ENCODE measurements around the gene SF3A1. TPM values are rescaled to one million over a fixed set of nuclear protein-coding genes. Genes with fewer than 3 reads are reported as not detected.

Gene SF3A1
- total and polyA plus RNA-seq, 2 donors (not counting 1 experiment from before 2014, with no cell fraction given): 92.1 to 283 TPM

DNA sequence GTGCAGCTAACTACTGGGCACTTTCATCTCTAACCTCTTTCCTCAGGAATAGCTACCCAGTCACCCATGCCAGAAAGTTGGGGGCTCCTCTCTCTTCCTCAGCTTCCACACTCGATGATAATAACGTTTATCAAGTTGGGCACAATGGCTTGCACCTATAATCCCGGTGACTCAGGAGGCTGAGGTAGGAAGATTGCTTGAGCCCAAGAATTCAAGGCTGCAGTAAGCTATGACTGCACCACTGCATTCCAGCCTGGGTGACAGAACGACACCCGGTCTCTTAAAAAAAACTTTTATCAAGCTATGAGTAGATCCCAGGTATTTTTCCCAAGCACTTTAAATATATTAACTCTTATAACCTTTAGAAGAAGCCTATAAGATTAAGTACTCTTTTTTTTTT lies 2.0 kb downstream of the SF3A1 start:
- H3K9me3 Mint-ChIP-seq (ENCODE audit: insufficient read depth): no peaks in the 10 kb centered on the region
- CTCF ChIA-PET: interaction anchor here (0.6 to 12.3 kb wide), 4 partner anchors 29 to 239 kb away, joined by 3 to 169 read pairs (median 4); partner anchors contain the start of gene CASTOR1
- WGBS (ENCODE audit: insufficient coverage): 100% methylated on average over 1 of the region's 5 CpGs

DNA sequence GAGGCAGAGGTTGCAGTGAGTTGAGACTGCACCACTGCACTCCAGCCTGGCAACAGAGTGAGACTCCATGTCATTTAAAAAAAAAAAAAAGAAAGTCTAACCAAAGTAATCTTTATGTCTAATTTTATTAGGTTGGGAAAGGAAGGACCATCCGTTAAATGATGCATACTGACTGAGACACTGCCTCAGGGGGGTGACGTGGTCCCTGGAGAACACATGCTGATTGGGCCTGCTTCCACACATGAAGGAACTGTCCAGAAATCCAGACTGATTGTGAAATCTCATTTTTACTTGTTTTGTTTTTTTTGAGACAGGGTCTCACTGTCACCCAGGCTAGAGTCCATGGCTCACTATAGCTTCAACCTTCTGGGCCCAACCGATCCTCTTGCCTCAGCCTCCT lies 5.5 kb downstream of the SF3A1 start:
- Mint-ChIP-seq H3K4me1 (peaks cover 52% of the 10 kb centered on the region), H3K27me3 (no peaks in the 10 kb centered on the region), H3K27ac (no peak overlapping the region), H3K4me3 (no peak overlapping the region), H3K9me3 (ENCODE audit: insufficient read depth) (no peaks in the 10 kb centered on the region)
- no peak overlapping the region for H3K4me3 ChIP-seq (ENCODE audit: control extremely low read depth in 1 of 5, extremely low read depth in 1 of 5, insufficient read depth in 1 of 5, low read depth in 2 of 5, low read length in 4 of 5)
- no peak overlapping the region for H3K27ac ChIP-seq (ENCODE audit: low read length in 2 of 2)
- H2AFZ ChIP-seq (ENCODE audit: insufficient read depth, low read depth, low read length, poor library complexity, severe bottlenecking): no peak overlapping the region
- WGBS (ENCODE audit: insufficient coverage): 96% methylated on average over 3 of the region's 3 CpGs
- DNase-seq: no peak
- ATAC-seq (ENCODE audit: low read depth): no peak
- H3K36me3 ChIP-seq (replicated peaks in 1 of 2; ENCODE audit: control extremely low read depth in 1 of 2, control insufficient read depth in 1 of 2, extremely low read depth in 1 of 2, insufficient read depth in 2 of 2, low read length in 1 of 2): peaks cover 15 to 66% of the 10 kb centered on the region in 2 experiments
- H3K9ac ChIP-seq (ENCODE audit: low read length): no peak overlapping the region
- no peaks in the 10 kb centered on the region for H3K27me3 ChIP-seq (replicated peaks in 1 of 4; ENCODE audit: control extremely low read depth in 1 of 4, control insufficient read depth in 3 of 4, insufficient read depth in 4 of 4, low read length in 3 of 4)
- H3K9me3 ChIP-seq (ENCODE audit: control extremely low read depth in 1 of 3, control insufficient read depth in 2 of 3, insufficient read depth in 1 of 3, low read length in 2 of 3): no peaks in the 10 kb centered on the region
- H3K4me1 ChIP-seq (ENCODE audit: control insufficient read depth in 2 of 2, insufficient read depth in 2 of 2, low read length in 2 of 2): peaks cover 20 to 26% of the 10 kb centered on the region in 2 donors
- intact Hi-C loops (cut with micrococcal nuclease): no loop called here
- ChIA-PET CTCF (interaction anchor here (0.6 to 12.3 kb wide), 3 partner anchors 25 to 63 kb away, joined by 3 to 169 read pairs (median 5); partner anchors contain the start of genes CASTOR1 and TBC1D10A), POLR2A (interaction anchor here (0.7 kb wide), 1 partner anchor 24 kb away, joined by 3 read pairs; the partner anchor contains the start of gene TBC1D10A)
- H3K4me2 ChIP-seq (replicated peaks; ENCODE audit: low read depth, low read length, poor library complexity, severe bottlenecking): no peak overlapping the region
- TF ChIP-seq, protein P1, sequence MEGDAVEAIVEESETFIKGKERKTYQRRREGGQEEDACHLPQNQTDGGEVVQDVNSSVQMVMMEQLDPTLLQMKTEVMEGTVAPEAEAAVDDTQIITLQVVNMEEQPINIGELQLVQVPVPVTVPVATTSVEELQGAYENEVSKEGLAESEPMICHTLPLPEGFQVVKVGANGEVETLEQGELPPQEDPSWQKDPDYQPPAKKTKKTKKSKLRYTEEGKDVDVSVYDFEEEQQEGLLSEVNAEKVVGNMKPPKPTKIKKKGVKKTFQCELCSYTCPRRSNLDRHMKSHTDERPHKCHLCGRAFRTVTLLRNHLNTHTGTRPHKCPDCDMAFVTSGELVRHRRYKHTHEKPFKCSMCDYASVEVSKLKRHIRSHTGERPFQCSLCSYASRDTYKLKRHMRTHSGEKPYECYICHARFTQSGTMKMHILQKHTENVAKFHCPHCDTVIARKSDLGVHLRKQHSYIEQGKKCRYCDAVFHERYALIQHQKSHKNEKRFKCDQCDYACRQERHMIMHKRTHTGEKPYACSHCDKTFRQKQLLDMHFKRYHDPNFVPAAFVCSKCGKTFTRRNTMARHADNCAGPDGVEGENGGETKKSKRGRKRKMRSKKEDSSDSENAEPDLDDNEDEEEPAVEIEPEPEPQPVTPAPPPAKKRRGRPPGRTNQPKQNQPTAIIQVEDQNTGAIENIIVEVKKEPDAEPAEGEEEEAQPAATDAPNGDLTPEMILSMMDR (IDR thresholded peaks at IDR 0.05): no peak
- TF ChIP-seq EZH2 (IDR thresholded peaks at IDR 0.05; ENCODE audit: borderline replicate concordance, insufficient read depth, low read depth, low read length, poor library complexity, severe bottlenecking): no peak
- H4K20me1 ChIP-seq (ENCODE audit: control insufficient read depth, insufficient read depth, low read length, poor library complexity, severe bottlenecking): peaks cover 87% of the 10 kb centered on the region
- peaks cover 94% of the 10 kb centered on the region for H3K79me2 ChIP-seq (ENCODE audit: control insufficient read depth, insufficient read depth, low read length)

More for the DNA sequence above, 2.0 kb downstream of the SF3A1 start:
- peak overlapping the region in 1 of 2 donors; percentile 37 for H3K27ac ChIP-seq (ENCODE audit: low read length in 2 of 2)
- Mint-ChIP-seq H3K4me3 (peak overlapping the region; percentile 38), H3K27me3 (no peaks in the 10 kb centered on the region), H3K4me1 (peaks cover 52% of the 10 kb centered on the region), H3K27ac (peak overlapping the region; percentile 27)
- H3K4me1 ChIP-seq (ENCODE audit: control insufficient read depth in 2 of 2, insufficient read depth in 2 of 2, low read length in 2 of 2): peaks cover 24 to 35% of the 10 kb centered on the region in 2 donors
- POLR2A ChIA-PET: interaction anchor here (1.8 kb wide), 1 partner anchor 28 kb away, joined by 7 read pairs; the partner anchor contains the start of gene TBC1D10A
- H3K4me3 ChIP-seq (ENCODE audit: control extremely low read depth in 1 of 5, extremely low read depth in 1 of 5, insufficient read depth in 1 of 5, low read depth in 2 of 5, low read length in 4 of 5): no peak overlapping the region
- H3K27me3 ChIP-seq (replicated peaks in 1 of 4; ENCODE audit: control extremely low read depth in 1 of 4, control insufficient read depth in 3 of 4, insufficient read depth in 4 of 4, low read length in 3 of 4): no peaks in the 10 kb centered on the region
- no peak overlapping the region for H2AFZ ChIP-seq (ENCODE audit: insufficient read depth, low read depth, low read length, poor library complexity, severe bottlenecking)
- ATAC-seq (ENCODE audit: low read depth) (no peak), DNase-seq (no peak)
- intact Hi-C loops (cut with micrococcal nuclease): no loop called here
- H4K20me1 ChIP-seq (ENCODE audit: control insufficient read depth, insufficient read depth, low read length, poor library complexity, severe bottlenecking): peaks cover 68% of the 10 kb centered on the region
- TF ChIP-seq, protein P1 (IDR thresholded peaks at IDR 0.05): no peak
- no peak for TF ChIP-seq EZH2 (IDR thresholded peaks at IDR 0.05; ENCODE audit: borderline replicate concordance, insufficient read depth, low read depth, low read length, poor library complexity, severe bottlenecking)
- no peaks in the 10 kb centered on the region for H3K9me3 ChIP-seq (ENCODE audit: control extremely low read depth in 1 of 3, control insufficient read depth in 2 of 3, insufficient read depth in 1 of 3, low read length in 2 of 3)
- H3K36me3 ChIP-seq (replicated peaks in 1 of 2; ENCODE audit: control extremely low read depth in 1 of 2, control insufficient read depth in 1 of 2, extremely low read depth in 1 of 2, insufficient read depth in 2 of 2, low read length in 1 of 2): peaks cover 9 to 38% of the 10 kb centered on the region in 2 experiments
- H3K79me2 ChIP-seq (ENCODE audit: control insufficient read depth, insufficient read depth, low read length): peaks cover 82% of the 10 kb centered on the region
- peak overlapping the region; percentile 84 for H3K4me2 ChIP-seq (replicated peaks; ENCODE audit: low read depth, low read length, poor library complexity, severe bottlenecking)
- no peak overlapping the region for H3K9ac ChIP-seq (ENCODE audit: low read length)

Data from B cell (primary cell).